K562 (cell line): ENCODE measurements around the gene KLHL25. TPM values are rescaled to one million over a fixed set of nuclear protein-coding genes. Genes with fewer than 3 reads are reported as not detected.

Source experiments
- ATAC-seq: fragments of 200-7000 bp; cut with Tn5 transposase; 3 replicates; pipeline ENCODE4 v1.9.1; 2020; ENCODE audit warnings: moderate library complexity
- BruUV-seq: library from RNA; stranded (reverse); fragments of 400-500 nt; replicated peaks from 2 replicates; lab custom pipeline; 2021; lab: Mats Ljungman, UMichigan
- CTCF ChIA-PET: fragments of 300-600 bp; formaldehyde crosslinking; extraction: SDS; loops from one replicate; lab custom pipeline; 2021; ENCODE audit warnings: low intra/inter-chr PET ratio; lab: Yijun Ruan, JAX
- POLR2A ChIA-PET: fragments of 300-600, 350-650 bp; sonication (Branson Sonifier 250); formaldehyde crosslinking; extraction: SDS; loops from one replicate; lab custom pipeline; 2021; ENCODE audit warnings: antibody characterized with exemption, inconsistent platforms; lab: Yijun Ruan, JAX
- DNase-seq, 4 experiments: peaks; one replicate each; pipeline versions ENCODE4 v3.0.0 to v3.0.0-alpha.2; 2011 to 2018; ENCODE audit warnings: low spot score in 3 of 4, mixed read lengths in 3 of 4; ENCODE audit errors: extremely low read depth in 1 of 4
- FAIRE-seq: peaks from 2 replicates; lab custom pipeline; 2011; peaks lifted over from hg19 to GRCh38; lab: Jason Lieb, UNC
- H2AFZ ChIP-seq: 2 replicates; pipeline ENCODE4 v1.6.0; 2011; ENCODE audit warnings: low read depth, low read length, control low read depth, inconsistent platforms
- H3K27ac ChIP-seq: fragments of 200-600 bp; 3 replicates; pipeline ENCODE4 v1.8.0; 2011; ENCODE audit warnings: low read depth, mild to moderate bottlenecking, control low read depth, inconsistent platforms, low read length, moderate library complexity, mixed read lengths; ENCODE audit errors: extremely low read depth
- H3K27me3 ChIP-seq, 2 experiments: fragments of 300-600 bp in 1 of 2; 2 replicates in 1 of 2; 3 replicates in 1 of 2; pipeline versions ENCODE4 v1.6.0 to v1.8.0; 2011; ENCODE audit warnings: inconsistent platforms in 2 of 2, low read length in 2 of 2, mild to moderate bottlenecking in 1 of 2, mixed read lengths in 1 of 2, moderate library complexity in 1 of 2; ENCODE audit not compliant: control insufficient read depth in 2 of 2, insufficient read depth in 2 of 2
- H3K36me3 ChIP-seq: fragments of 300-600 bp; 3 replicates; pipeline ENCODE4 v1.8.0; 2011; ENCODE audit warnings: mild to moderate bottlenecking, low read length, inconsistent platforms; ENCODE audit not compliant: control insufficient read depth, insufficient read depth
- H3K4me1 ChIP-seq, 2 experiments: fragments of 200-600 bp in 1 of 2; replicated peaks in 1 of 2; 2 replicates in 1 of 2; 3 replicates in 1 of 2; pipeline versions ENCODE4 v1.5.1 to v1.8.0; 2011; ENCODE audit warnings: inconsistent platforms in 2 of 2, low read length in 2 of 2, mild to moderate bottlenecking in 1 of 2, mixed read lengths in 1 of 2, moderate library complexity in 1 of 2; ENCODE audit not compliant: control insufficient read depth in 2 of 2, insufficient read depth in 2 of 2
- H3K4me2 ChIP-seq: 2 replicates; pipeline ENCODE4 v1.6.1; 2011; ENCODE audit warnings: low read length, control low read depth, inconsistent platforms, mixed read lengths; ENCODE audit not compliant: insufficient read depth
- H3K4me3 ChIP-seq: fragments of 200-600 bp; sonication (generic), shearing (Covaris generic); 2 replicates; pipeline ENCODE4 v1.5.1; 2016; ENCODE audit warnings: control low read depth, inconsistent platforms
- H3K79me2 ChIP-seq: fragments of 200-600 bp; 3 replicates; pipeline ENCODE4 v1.8.0; 2011; ENCODE audit warnings: low read length, inconsistent platforms; ENCODE audit not compliant: control insufficient read depth, insufficient read depth
- H3K9ac ChIP-seq, 2 experiments: 2 replicates each; pipeline versions ENCODE4 v1.6.0 to v1.6.1; 2011; ENCODE audit warnings: low read depth in 2 of 2, low read length in 2 of 2, control low read depth in 1 of 2, inconsistent platforms in 1 of 2, mild to moderate bottlenecking in 1 of 2, mixed read lengths in 1 of 2; ENCODE audit not compliant: insufficient read depth in 1 of 2
- H3K9me1 ChIP-seq: one replicate; pipeline ENCODE4 v1.6.0; 2011; ENCODE audit warnings: inconsistent platforms, mild to moderate bottlenecking, low read length, moderate library complexity; ENCODE audit not compliant: control insufficient read depth, insufficient read depth
- H3K9me3 ChIP-seq: replicated peaks from 2 replicates; pipeline ENCODE4 v1.5.1; 2011; ENCODE audit warnings: low read depth, low read length, inconsistent platforms; ENCODE audit not compliant: control insufficient read depth, insufficient read depth
- H4K20me1 ChIP-seq: replicated peaks from 2 replicates; pipeline ENCODE4 v1.6.1; 2011; ENCODE audit warnings: low read length, inconsistent platforms, mixed read lengths; ENCODE audit not compliant: control insufficient read depth, insufficient read depth
- CEBPG ChIP-seq, 3 experiments: fragments of 200-800 bp in 1 of 3; sonication (Bioruptor generic) in 1 of 3; sonication (generic) in 1 of 3; formaldehyde crosslinking in 1 of 3; IDR thresholded peaks in 2 of 3; conservative IDR thresholded peaks in 1 of 3; 2 replicates each; pipeline versions ENCODE4 v1.6.1 to v1.8.0; 2016 to 2022; ENCODE audit warnings: missing compliant biosample characterization in 2 of 3, missing genetic modification characterization in 2 of 3, mild to moderate bottlenecking in 1 of 3, missing genetic modification reagents in 1 of 3
- CLOCK ChIP-seq: fragments of 250-450 bp; sonication (Bioruptor Pico); IDR thresholded peaks from 2 replicates; pipeline ENCODE4 v1.4.0; 2020; ENCODE audit warnings: mild to moderate bottlenecking, moderate library complexity, borderline replicate concordance
- HLTF ChIP-seq: fragments of 450-650 bp; IDR thresholded peaks from 2 replicates; pipeline ENCODE4 v1.6.1; 2016
- KDM1A ChIP-seq, 2 experiments: fragments of 450-650 bp; IDR thresholded peaks; 2 replicates each; pipeline ENCODE4 v1.6.1; 2016; ENCODE audit warnings: mild to moderate bottlenecking in 2 of 2
- KLF1 ChIP-seq: fragments of 450-650 bp; IDR thresholded peaks from 2 replicates; pipeline ENCODE4 v1.6.1; 2016; ENCODE audit warnings: missing genetic modification characterization, missing compliant biosample characterization
- MCM5 ChIP-seq: fragments of 450-650 bp; IDR thresholded peaks from 2 replicates; pipeline ENCODE4 v1.6.1; 2016; ENCODE audit warnings: low read depth
- POLR2A ChIP-seq: fragments of 450-650 bp; conservative IDR thresholded peaks from 2 replicates; pipeline ENCODE4 v1.6.1; 2016
- SAFB ChIP-seq: fragments of 200-400 bp; formaldehyde crosslinking; IDR thresholded peaks from 2 replicates; pipeline ENCODE4 v1.6.1; 2017; ENCODE audit warnings: low read depth, low read length, borderline replicate concordance
- SMARCB1 ChIP-seq: IDR thresholded peaks from 2 replicates; pipeline ENCODE4 v1.6.1; 2011; ENCODE audit warnings: improper control_type of control experiment, low read depth; ENCODE audit not compliant: insufficient read length
- SRSF1 ChIP-seq: fragments of 200-400 bp; formaldehyde crosslinking; IDR thresholded peaks from 2 replicates; pipeline ENCODE4 v1.6.1; 2017; ENCODE audit warnings: mild to moderate bottlenecking, low read depth, low read length, moderate library complexity
- SRSF7 ChIP-seq: fragments of 200-400 bp; formaldehyde crosslinking; optimal IDR thresholded peaks from 2 replicates; pipeline ENCODE3; 2017; ENCODE audit warnings: mild to moderate bottlenecking, low read depth, low read length
- TAF9B ChIP-seq: fragments of 450-650 bp; IDR thresholded peaks from 2 replicates; pipeline ENCODE4 v1.6.1; 2018; ENCODE audit warnings: mild to moderate bottlenecking; ENCODE audit not compliant: partially characterized antibody
- ZBTB17 ChIP-seq: fragments of 450-650 bp; formaldehyde crosslinking; IDR thresholded peaks from 2 replicates; pipeline ENCODE4 v1.4.0; 2020; ENCODE audit warnings: mild to moderate bottlenecking
- WGBS: fragments of 100-300 bp; shearing (Covaris generic); methylation state at CpG from one replicate; pipeline ENCODE4 v1.1.6; 2016; ENCODE audit warnings: low coverage, mixed read lengths; ENCODE audit not compliant: insufficient coverage; ENCODE audit errors: missing lambda C conversion rate; 5-methylcytosine and 5-hydroxymethylcytosine counted together
- in situ Hi-C: fragments of 300-500 bp; cut with MboI; formaldehyde crosslinking; loops from 4 replicates; pipeline ENCODE4 v1.15.0; 2018; ENCODE audit warnings: inconsistent platforms, mixed read lengths
- intact Hi-C: fragments of 100-400 bp; cut with micrococcal nuclease; formaldehyde crosslinking; loops from 2 replicates; pipeline ENCODE4 v1.14.2; 2022
- polyA plus RNA-seq, 8 experiments: library from polyadenylated mRNA; depleted of rRNA in 4 of 8; stranded (reverse) in 5 of 8; unstranded in 3 of 8; fragments of >200 nt; fragmentation: Nextera tagmentation in 2 of 8; fragmentation: Illumina TruSeq in 1 of 8; extraction: Ambion mirVana in 2 of 8; extraction: Trizol in 1 of 8; gene quantifications; 2 replicates each; pipeline versions ENCODE4 v1.2.1 to v1.2.3, GENCODE V29; 2011 to 2014; ENCODE audit warnings: inconsistent platforms in 1 of 8, missing spikeins in 1 of 8
- total RNA-seq, 7 experiments: library from RNA; depleted of rRNA in 6 of 7; stranded (reverse); fragments of >200 nt in 6 of 7; fragmentation: Illumina TruSeq in 2 of 7; extraction: Trizol in 2 of 7; gene quantifications; 2 replicates each; pipeline versions ENCODE4 v1.2.1 to v1.2.3, GENCODE V29; 2011 to 2021; ENCODE audit warnings: low replicate concordance in 1 of 7

KLHL25 gene
- total and polyA plus RNA-seq, 9 of the 15 experiments (the other 6 are each of a cell fraction or from before 2014, with no cell fraction given), result 0.04 to 0.14 (median 0.10) TPM; not detected in 3

- H3K27me3 ChIP-seq, result no peaks in the 10 kb centered on the region
- no peaks in the 10 kb centered on the region for H3K9me3 ChIP-seq
- DNase-seq (no peak), ATAC-seq (no peak), FAIRE-seq (no peak)
- ChIA-PET CTCF (no interaction called here), POLR2A (no interaction called here)
- no peaks in the 10 kb centered on the region for H4K20me1 ChIP-seq
- no peaks in the 10 kb centered on the region for H3K4me1 ChIP-seq
- TF ChIP-seq KLF1 (tag), result no peak
- no peak for TF ChIP-seq SRSF1
- no peak for TF ChIP-seq SRSF7
- no peak for TF ChIP-seq ZBTB17 (CRISPR knock-in tag)
- TF ChIP-seq POLR2A, result no peak
- no peak for TF ChIP-seq SAFB
- no peak for TF ChIP-seq KDM1A (IDR thresholded peaks at IDR 0.05)
- TF ChIP-seq TAF9B, result no peak
- TF ChIP-seq MCM5, result no peak
- no peak for TF ChIP-seq HLTF
- no peak for TF ChIP-seq SMARCB1
- no peak for TF ChIP-seq CLOCK
- no peak for TF ChIP-seq CEBPG (CRISPR knock-in tag; IDR thresholded peaks at IDR 0.05)
- TF ChIP-seq CEBPG (tag; conservative IDR thresholded peaks at IDR 0.05 in 1 of 2, IDR thresholded peaks at IDR 0.05 in 1 of 2), result no peak
- no peaks in the 10 kb centered on the region for H3K36me3 ChIP-seq
- no peaks in the 10 kb centered on the region for H3K9me1 ChIP-seq
- H3K4me2 ChIP-seq, result no peak overlapping the region
- no peak overlapping the region for H3K27ac ChIP-seq
- BruUV-seq, result no TSS peak
- no peaks in the 10 kb centered on the region for H3K79me2 ChIP-seq
- no peak overlapping the region for H2AFZ ChIP-seq
- in situ Hi-C loops (no loop called here), intact Hi-C loops (no loop called here)
- no peak overlapping the region for H3K4me3 ChIP-seq
- WGBS, result 0% methylated on average over 2 of the region's 2 CpGs
- no peak overlapping the region for H3K9ac ChIP-seq
These were observed 31.0 kb upstream of the KLHL25 start for GRCh38 chr15:85825719-85826118.
